ENCODE data around the gene HMGB1. TPM values are rescaled to one million over a fixed set of nuclear protein-coding genes. Genes with fewer than 3 reads are reported as not detected.

HMGB1 gene
- total and polyA plus RNA-seq, 2 experiments from 2014 or later = 727 to 2,970 TPM

DNA sequence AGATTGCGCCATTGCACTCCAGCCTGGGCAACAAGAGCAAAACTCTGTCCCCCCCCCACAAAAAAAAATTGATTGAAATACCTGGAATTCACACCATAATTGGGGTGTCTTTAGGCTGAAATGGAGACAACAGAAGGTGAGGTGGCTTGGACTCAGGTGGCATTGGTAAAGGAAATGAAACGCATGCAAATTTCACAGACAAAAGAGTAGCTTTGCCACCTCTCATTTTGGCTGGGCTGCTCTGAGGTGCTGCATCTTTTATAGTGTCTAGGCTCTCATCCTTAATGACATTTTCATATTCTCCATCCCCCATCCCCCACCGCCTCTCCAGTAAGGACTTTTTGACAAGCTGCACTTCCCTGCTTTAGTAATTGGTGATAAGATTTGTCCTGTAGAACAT, 36.5 kb downstream of the HMGB1 start:
- H3K4me1 Mint-ChIP-seq = peaks cover 11% of the 10 kb centered on the region; the same call in 2 of the 3 replicates
- H3K27ac ChIP-seq (ENCODE audit: low read depth) = no peak overlapping the region

More for the DNA sequence above, 36.5 kb downstream of the HMGB1 start:
- no peaks in the 10 kb centered on the region for H3K36me3 Mint-ChIP-seq (ENCODE audit: low read depth)
- H3F3A ChIP-seq (replicated peaks; ENCODE audit: low read depth) = no peaks in the 10 kb centered on the region
- no peak overlapping the region for H3K4me2 ChIP-seq
- H2AFZ ChIP-seq = no peak overlapping the region
- DNase-seq (ENCODE audit: low spot score) = no peak
- H3K27me3 Mint-ChIP-seq (ENCODE audit: insufficient read depth, low read depth, poor library complexity) = no peaks in the 10 kb centered on the region
- ATAC-seq = no peak
- no peak overlapping the region for H3K27ac Mint-ChIP-seq
- no peaks in the 10 kb centered on the region for H3K9me2 ChIP-seq (ENCODE audit: insufficient read depth)
- no peaks in the 10 kb centered on the region for H3K9me3 Mint-ChIP-seq
- H3K4me3 Mint-ChIP-seq = no peak overlapping the region
- H3K79me2 ChIP-seq (replicated peaks; ENCODE audit: insufficient read depth) = no peaks in the 10 kb centered on the region
- H3K4me3 ChIP-seq = no peak overlapping the region
- peaks cover 6% of the 10 kb centered on the region; the same call in 1 of the 2 replicates for H3K4me1 ChIP-seq (ENCODE audit: insufficient read depth)
- TF ChIP-seq STAT1 (IDR thresholded peaks at IDR 0.05; ENCODE audit: unreplicated experiment) (no peak), POLR2AphosphoS5 (IDR thresholded peaks at IDR 0.05; ENCODE audit: low read depth) (no peak), ZNF331 (CRISPR knock-in tag; IDR thresholded peaks at IDR 0.05; ENCODE audit: low read depth) (no peak), CREB1 (CRISPR knock-in tag; IDR thresholded peaks at IDR 0.05; ENCODE audit: low read depth) (no peak), NANOG (IDR thresholded peaks at IDR 0.05; ENCODE audit: borderline replicate concordance) (no peak), EZH2 (IDR thresholded peaks at IDR 0.05; ENCODE audit: low read depth, unreplicated experiment) (no peak), ZNF114 (CRISPR knock-in tag; IDR thresholded peaks at IDR 0.05) (no peak), EZH2phosphoT487 (IDR thresholded peaks at IDR 0.05; ENCODE audit: unreplicated experiment) (no peak)
- TF ChIP-seq, protein P1, sequence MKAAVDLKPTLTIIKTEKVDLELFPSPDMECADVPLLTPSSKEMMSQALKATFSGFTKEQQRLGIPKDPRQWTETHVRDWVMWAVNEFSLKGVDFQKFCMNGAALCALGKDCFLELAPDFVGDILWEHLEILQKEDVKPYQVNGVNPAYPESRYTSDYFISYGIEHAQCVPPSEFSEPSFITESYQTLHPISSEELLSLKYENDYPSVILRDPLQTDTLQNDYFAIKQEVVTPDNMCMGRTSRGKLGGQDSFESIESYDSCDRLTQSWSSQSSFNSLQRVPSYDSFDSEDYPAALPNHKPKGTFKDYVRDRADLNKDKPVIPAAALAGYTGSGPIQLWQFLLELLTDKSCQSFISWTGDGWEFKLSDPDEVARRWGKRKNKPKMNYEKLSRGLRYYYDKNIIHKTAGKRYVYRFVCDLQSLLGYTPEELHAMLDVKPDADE (IDR thresholded peaks at IDR 0.05) = no peak
- TF ChIP-seq, protein P2, sequence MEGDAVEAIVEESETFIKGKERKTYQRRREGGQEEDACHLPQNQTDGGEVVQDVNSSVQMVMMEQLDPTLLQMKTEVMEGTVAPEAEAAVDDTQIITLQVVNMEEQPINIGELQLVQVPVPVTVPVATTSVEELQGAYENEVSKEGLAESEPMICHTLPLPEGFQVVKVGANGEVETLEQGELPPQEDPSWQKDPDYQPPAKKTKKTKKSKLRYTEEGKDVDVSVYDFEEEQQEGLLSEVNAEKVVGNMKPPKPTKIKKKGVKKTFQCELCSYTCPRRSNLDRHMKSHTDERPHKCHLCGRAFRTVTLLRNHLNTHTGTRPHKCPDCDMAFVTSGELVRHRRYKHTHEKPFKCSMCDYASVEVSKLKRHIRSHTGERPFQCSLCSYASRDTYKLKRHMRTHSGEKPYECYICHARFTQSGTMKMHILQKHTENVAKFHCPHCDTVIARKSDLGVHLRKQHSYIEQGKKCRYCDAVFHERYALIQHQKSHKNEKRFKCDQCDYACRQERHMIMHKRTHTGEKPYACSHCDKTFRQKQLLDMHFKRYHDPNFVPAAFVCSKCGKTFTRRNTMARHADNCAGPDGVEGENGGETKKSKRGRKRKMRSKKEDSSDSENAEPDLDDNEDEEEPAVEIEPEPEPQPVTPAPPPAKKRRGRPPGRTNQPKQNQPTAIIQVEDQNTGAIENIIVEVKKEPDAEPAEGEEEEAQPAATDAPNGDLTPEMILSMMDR (conservative IDR thresholded peaks at IDR 0.05; ENCODE audit: low read depth in 2 of 2) = no peak
- TF ChIP-seq, protein P3, sequence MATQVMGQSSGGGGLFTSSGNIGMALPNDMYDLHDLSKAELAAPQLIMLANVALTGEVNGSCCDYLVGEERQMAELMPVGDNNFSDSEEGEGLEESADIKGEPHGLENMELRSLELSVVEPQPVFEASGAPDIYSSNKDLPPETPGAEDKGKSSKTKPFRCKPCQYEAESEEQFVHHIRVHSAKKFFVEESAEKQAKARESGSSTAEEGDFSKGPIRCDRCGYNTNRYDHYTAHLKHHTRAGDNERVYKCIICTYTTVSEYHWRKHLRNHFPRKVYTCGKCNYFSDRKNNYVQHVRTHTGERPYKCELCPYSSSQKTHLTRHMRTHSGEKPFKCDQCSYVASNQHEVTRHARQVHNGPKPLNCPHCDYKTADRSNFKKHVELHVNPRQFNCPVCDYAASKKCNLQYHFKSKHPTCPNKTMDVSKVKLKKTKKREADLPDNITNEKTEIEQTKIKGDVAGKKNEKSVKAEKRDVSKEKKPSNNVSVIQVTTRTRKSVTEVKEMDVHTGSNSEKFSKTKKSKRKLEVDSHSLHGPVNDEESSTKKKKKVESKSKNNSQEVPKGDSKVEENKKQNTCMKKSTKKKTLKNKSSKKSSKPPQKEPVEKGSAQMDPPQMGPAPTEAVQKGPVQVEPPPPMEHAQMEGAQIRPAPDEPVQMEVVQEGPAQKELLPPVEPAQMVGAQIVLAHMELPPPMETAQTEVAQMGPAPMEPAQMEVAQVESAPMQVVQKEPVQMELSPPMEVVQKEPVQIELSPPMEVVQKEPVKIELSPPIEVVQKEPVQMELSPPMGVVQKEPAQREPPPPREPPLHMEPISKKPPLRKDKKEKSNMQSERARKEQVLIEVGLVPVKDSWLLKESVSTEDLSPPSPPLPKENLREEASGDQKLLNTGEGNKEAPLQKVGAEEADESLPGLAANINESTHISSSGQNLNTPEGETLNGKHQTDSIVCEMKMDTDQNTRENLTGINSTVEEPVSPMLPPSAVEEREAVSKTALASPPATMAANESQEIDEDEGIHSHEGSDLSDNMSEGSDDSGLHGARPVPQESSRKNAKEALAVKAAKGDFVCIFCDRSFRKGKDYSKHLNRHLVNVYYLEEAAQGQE (IDR thresholded peaks at IDR 0.05; ENCODE audit: unreplicated experiment) = no peak
- TF ChIP-seq, protein P4, sequence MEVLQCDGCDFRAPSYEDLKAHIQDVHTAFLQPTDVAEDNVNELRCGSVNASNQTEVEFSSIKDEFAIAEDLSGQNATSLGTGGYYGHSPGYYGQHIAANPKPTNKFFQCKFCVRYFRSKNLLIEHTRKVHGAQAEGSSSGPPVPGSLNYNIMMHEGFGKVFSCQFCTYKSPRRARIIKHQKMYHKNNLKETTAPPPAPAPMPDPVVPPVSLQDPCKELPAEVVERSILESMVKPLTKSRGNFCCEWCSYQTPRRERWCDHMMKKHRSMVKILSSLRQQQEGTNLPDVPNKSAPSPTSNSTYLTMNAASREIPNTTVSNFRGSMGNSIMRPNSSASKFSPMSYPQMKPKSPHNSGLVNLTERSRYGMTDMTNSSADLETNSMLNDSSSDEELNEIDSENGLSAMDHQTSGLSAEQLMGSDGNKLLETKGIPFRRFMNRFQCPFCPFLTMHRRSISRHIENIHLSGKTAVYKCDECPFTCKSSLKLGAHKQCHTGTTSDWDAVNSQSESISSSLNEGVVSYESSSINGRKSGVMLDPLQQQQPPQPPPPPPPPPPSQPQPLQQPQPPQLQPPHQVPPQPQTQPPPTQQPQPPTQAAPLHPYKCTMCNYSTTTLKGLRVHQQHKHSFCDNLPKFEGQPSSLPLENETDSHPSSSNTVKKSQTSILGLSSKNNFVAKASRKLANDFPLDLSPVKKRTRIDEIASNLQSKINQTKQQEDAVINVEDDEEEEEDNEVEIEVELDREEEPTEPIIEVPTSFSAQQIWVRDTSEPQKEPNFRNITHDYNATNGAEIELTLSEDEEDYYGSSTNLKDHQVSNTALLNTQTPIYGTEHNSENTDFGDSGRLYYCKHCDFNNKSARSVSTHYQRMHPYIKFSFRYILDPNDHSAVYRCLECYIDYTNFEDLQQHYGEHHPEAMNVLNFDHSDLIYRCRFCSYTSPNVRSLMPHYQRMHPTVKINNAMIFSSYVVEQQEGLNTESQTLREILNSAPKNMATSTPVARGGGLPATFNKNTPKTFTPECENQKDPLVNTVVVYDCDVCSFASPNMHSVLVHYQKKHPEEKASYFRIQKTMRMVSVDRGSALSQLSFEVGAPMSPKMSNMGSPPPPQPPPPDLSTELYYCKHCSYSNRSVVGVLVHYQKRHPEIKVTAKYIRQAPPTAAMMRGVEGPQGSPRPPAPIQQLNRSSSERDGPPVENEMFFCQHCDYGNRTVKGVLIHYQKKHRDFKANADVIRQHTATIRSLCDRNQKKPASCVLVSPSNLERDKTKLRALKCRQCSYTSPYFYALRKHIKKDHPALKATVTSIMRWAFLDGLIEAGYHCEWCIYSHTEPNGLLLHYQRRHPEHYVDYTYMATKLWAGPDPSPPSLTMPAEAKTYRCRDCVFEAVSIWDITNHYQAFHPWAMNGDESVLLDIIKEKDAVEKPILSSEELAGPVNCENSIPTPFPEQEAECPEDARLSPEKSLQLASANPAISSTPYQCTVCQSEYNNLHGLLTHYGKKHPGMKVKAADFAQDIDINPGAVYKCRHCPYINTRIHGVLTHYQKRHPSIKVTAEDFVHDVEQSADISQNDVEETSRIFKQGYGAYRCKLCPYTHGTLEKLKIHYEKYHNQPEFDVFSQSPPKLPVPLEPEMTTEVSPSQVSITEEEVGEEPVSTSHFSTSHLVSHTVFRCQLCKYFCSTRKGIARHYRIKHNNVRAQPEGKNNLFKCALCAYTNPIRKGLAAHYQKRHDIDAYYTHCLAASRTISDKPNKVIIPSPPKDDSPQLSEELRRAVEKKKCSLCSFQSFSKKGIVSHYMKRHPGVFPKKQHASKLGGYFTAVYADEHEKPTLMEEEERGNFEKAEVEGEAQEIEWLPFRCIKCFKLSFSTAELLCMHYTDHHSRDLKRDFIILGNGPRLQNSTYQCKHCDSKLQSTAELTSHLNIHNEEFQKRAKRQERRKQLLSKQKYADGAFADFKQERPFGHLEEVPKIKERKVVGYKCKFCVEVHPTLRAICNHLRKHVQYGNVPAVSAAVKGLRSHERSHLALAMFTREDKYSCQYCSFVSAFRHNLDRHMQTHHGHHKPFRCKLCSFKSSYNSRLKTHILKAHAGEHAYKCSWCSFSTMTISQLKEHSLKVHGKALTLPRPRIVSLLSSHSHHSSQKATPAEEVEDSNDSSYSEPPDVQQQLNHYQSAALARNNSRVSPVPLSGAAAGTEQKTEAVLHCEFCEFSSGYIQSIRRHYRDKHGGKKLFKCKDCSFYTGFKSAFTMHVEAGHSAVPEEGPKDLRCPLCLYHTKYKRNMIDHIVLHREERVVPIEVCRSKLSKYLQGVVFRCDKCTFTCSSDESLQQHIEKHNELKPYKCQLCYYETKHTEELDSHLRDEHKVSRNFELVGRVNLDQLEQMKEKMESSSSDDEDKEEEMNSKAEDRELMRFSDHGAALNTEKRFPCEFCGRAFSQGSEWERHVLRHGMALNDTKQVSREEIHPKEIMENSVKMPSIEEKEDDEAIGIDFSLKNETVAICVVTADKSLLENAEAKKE (CRISPR knock-in tag; IDR thresholded peaks at IDR 0.05) = no peak
- H3K36me3 ChIP-seq (ENCODE audit: insufficient read depth) = no peaks in the 10 kb centered on the region
- no peaks in the 10 kb centered on the region for H3K27me3 ChIP-seq (ENCODE audit: insufficient read depth)
- no peaks in the 10 kb centered on the region for H4K20me1 ChIP-seq (replicated peaks; ENCODE audit: insufficient read depth)
